HEK293 (cell line): Measurements from ENCODE around the gene GRIN2A.

Experiments
- CTCF ChIA-PET: fragments of 350-600 bp; formaldehyde crosslinking; extraction: SDS; loops from one replicate; lab custom pipeline; 2021; ENCODE audit warnings: antibody characterized with exemption; lab: Yijun Ruan, JAX
- POLR2A ChIA-PET: fragments of 300-600 bp; formaldehyde crosslinking; extraction: SDS; loops from one replicate; lab custom pipeline; 2020; ENCODE audit warnings: antibody characterized with exemption, inconsistent platforms; lab: Yijun Ruan, JAX
- H3K27ac ChIP-seq: fragments of 200-500 bp; sonication (Bioruptor generic); 2 replicates; pipeline ENCODE4 v1.5.1; 2014; ENCODE audit warnings: low read depth, low read length, control low read depth, inconsistent platforms; ENCODE audit errors: extremely low read depth
- H3K36me3 ChIP-seq, 2 experiments: fragments of 200-500 bp in 1 of 2; sonication (Bioruptor generic) in 1 of 2; 1 replicate in 1 of 2; 2 replicates in 1 of 2; pipeline ENCODE4 v1.5.1; 2014 to 2017; ENCODE audit warnings: inconsistent platforms in 2 of 2, low read length in 2 of 2; ENCODE audit not compliant: control insufficient read depth in 2 of 2, insufficient read depth in 1 of 2
- H3K4me1 ChIP-seq: fragments of 200-500 bp; sonication (Bioruptor generic); 2 replicates; pipeline ENCODE4 v1.5.1; 2014; ENCODE audit warnings: mild to moderate bottlenecking, low read length, inconsistent platforms; ENCODE audit not compliant: control insufficient read depth, insufficient read depth
- H3K4me3 ChIP-seq: 2 replicates; pipeline ENCODE4 v1.5.1; 2011; ENCODE audit warnings: low read depth, mild to moderate bottlenecking, control low read depth, low read length, moderate library complexity
- H3K9me3 ChIP-seq: fragments of 200-500 bp; sonication (Bioruptor generic); 2 replicates; pipeline ENCODE4 v1.5.1; 2014; ENCODE audit warnings: low read depth, low read length, inconsistent platforms; ENCODE audit not compliant: control insufficient read depth, insufficient read depth
- BCL6B ChIP-seq: fragments of 450-650 bp; formaldehyde crosslinking; IDR thresholded peaks from 2 replicates; pipeline ENCODE4 v1.5.1; 2017; ENCODE audit warnings: missing biosample characterization, missing genetic modification characterization
- GLI4 ChIP-seq: fragments of 450-650 bp; formaldehyde crosslinking; IDR thresholded peaks from 2 replicates; pipeline ENCODE4 v1.5.1; 2016; ENCODE audit warnings: missing biosample characterization, missing genetic modification characterization
- GLIS2 ChIP-seq: fragments of 450-650 bp; formaldehyde crosslinking; IDR thresholded peaks from 2 replicates; pipeline ENCODE4 v1.5.1; 2016; ENCODE audit warnings: missing biosample characterization, missing genetic modification characterization
- INSM2 ChIP-seq: fragments of 450-650 bp; formaldehyde crosslinking; IDR thresholded peaks from 2 replicates; pipeline ENCODE4 v1.5.1; 2016; ENCODE audit warnings: missing biosample characterization, missing genetic modification characterization
- OVOL3 ChIP-seq: fragments of 450-650 bp; formaldehyde crosslinking; IDR thresholded peaks from 2 replicates; pipeline ENCODE4 v1.5.1; 2016; ENCODE audit warnings: missing biosample characterization, missing genetic modification characterization
- RBAK ChIP-seq: fragments of 450-650 bp; formaldehyde crosslinking; IDR thresholded peaks from 2 replicates; pipeline ENCODE4 v1.5.1; 2016; ENCODE audit warnings: missing biosample characterization, missing genetic modification characterization
- SCRT1 ChIP-seq: fragments of 450-650 bp; formaldehyde crosslinking; IDR thresholded peaks from 2 replicates; pipeline ENCODE4 v1.5.1; 2016; ENCODE audit warnings: missing biosample characterization, missing genetic modification characterization, borderline replicate concordance
- SCRT2 ChIP-seq: fragments of 450-650 bp; formaldehyde crosslinking; IDR thresholded peaks from 2 replicates; pipeline ENCODE4 v1.5.1; 2016; ENCODE audit warnings: missing biosample characterization, missing genetic modification characterization
- ZEB2 ChIP-seq: fragments of 450-650 bp; formaldehyde crosslinking; IDR thresholded peaks from 2 replicates; pipeline ENCODE4 v1.5.1; 2016; ENCODE audit warnings: missing biosample characterization, missing genetic modification characterization
- ZNF10 ChIP-seq: fragments of 450-650 bp; formaldehyde crosslinking; IDR thresholded peaks from 2 replicates; pipeline ENCODE4 v1.5.1; 2017; ENCODE audit warnings: missing biosample characterization, missing genetic modification characterization
- ZNF132 ChIP-seq: fragments of 450-650 bp; formaldehyde crosslinking; IDR thresholded peaks from 2 replicates; pipeline ENCODE4 v1.5.1; 2017; ENCODE audit warnings: missing biosample characterization, missing genetic modification characterization, borderline replicate concordance
- ZNF138 ChIP-seq: fragments of 450-650 bp; formaldehyde crosslinking; IDR thresholded peaks from 2 replicates; pipeline ENCODE4 v1.5.1; 2016; ENCODE audit warnings: missing biosample characterization, missing genetic modification characterization, borderline replicate concordance
- ZNF140 ChIP-seq: fragments of 450-650 bp; formaldehyde crosslinking; IDR thresholded peaks from 2 replicates; pipeline ENCODE4 v1.5.1; 2016; ENCODE audit warnings: missing biosample characterization, missing genetic modification characterization
- ZNF221 ChIP-seq: fragments of 450-650 bp; formaldehyde crosslinking; IDR thresholded peaks from 2 replicates; pipeline ENCODE4 v1.5.1; 2017; ENCODE audit warnings: missing biosample characterization, missing genetic modification characterization, borderline replicate concordance
- ZNF239 ChIP-seq: fragments of 450-650 bp; formaldehyde crosslinking; IDR thresholded peaks from 2 replicates; pipeline ENCODE4 v1.5.1; 2016; ENCODE audit warnings: missing biosample characterization, missing genetic modification characterization
- ZNF37A ChIP-seq: fragments of 450-650 bp; IDR thresholded peaks from 2 replicates; pipeline ENCODE4 v1.5.1; 2018; ENCODE audit warnings: missing biosample characterization, missing genetic modification characterization
- ZNF514 ChIP-seq: fragments of 450-650 bp; formaldehyde crosslinking; IDR thresholded peaks from 2 replicates; pipeline ENCODE4 v1.5.1; 2016; ENCODE audit warnings: missing biosample characterization, missing genetic modification characterization
- ZNF610 ChIP-seq: fragments of 450-650 bp; formaldehyde crosslinking; IDR thresholded peaks from 2 replicates; pipeline ENCODE4 v1.5.1; 2016; ENCODE audit warnings: missing biosample characterization, missing genetic modification characterization, borderline replicate concordance
- ZNF621 ChIP-seq: fragments of 450-650 bp; formaldehyde crosslinking; IDR thresholded peaks from 2 replicates; pipeline ENCODE4 v1.5.1; 2017; ENCODE audit warnings: missing biosample characterization, missing genetic modification characterization
- ZNF629 ChIP-seq: fragments of 450-650 bp; formaldehyde crosslinking; IDR thresholded peaks from 2 replicates; pipeline ENCODE4 v1.5.1; 2017; ENCODE audit warnings: missing biosample characterization, missing genetic modification characterization
- ZNF639 ChIP-seq: fragments of 450-650 bp; formaldehyde crosslinking; IDR thresholded peaks from 2 replicates; pipeline ENCODE4 v1.5.1; 2016; ENCODE audit warnings: missing biosample characterization, missing genetic modification characterization
- ZNF660 ChIP-seq: fragments of 450-650 bp; IDR thresholded peaks from 2 replicates; pipeline ENCODE4 v1.5.1; 2018; ENCODE audit warnings: missing biosample characterization, mild to moderate bottlenecking, missing genetic modification characterization
- ZNF792 ChIP-seq: fragments of 450-650 bp; formaldehyde crosslinking; IDR thresholded peaks from 2 replicates; pipeline ENCODE4 v1.5.1; 2016; ENCODE audit warnings: missing biosample characterization, missing genetic modification characterization
- ZNF837 ChIP-seq: fragments of 450-650 bp; formaldehyde crosslinking; IDR thresholded peaks from 2 replicates; pipeline ENCODE4 v1.5.1; 2016; ENCODE audit warnings: missing biosample characterization, missing genetic modification characterization
- TF ChIP-seq, protein P1 (sequence below): fragments of 450-650 bp; formaldehyde crosslinking; IDR thresholded peaks from 2 replicates; pipeline ENCODE4 v1.5.1; 2016; ENCODE audit warnings: missing biosample characterization, missing genetic modification characterization
- TF ChIP-seq, protein P2 (sequence below): fragments of 450-650 bp; formaldehyde crosslinking; IDR thresholded peaks from 2 replicates; pipeline ENCODE4 v1.5.1; 2016; ENCODE audit warnings: missing biosample characterization, missing genetic modification characterization, borderline replicate concordance
- TF ChIP-seq, protein P3 (sequence below): fragments of 450-650 bp; formaldehyde crosslinking; IDR thresholded peaks from 2 replicates; pipeline ENCODE4 v1.5.1; 2016; ENCODE audit warnings: missing biosample characterization, missing genetic modification characterization, low read depth

The GRIN2A gene

DNA sequence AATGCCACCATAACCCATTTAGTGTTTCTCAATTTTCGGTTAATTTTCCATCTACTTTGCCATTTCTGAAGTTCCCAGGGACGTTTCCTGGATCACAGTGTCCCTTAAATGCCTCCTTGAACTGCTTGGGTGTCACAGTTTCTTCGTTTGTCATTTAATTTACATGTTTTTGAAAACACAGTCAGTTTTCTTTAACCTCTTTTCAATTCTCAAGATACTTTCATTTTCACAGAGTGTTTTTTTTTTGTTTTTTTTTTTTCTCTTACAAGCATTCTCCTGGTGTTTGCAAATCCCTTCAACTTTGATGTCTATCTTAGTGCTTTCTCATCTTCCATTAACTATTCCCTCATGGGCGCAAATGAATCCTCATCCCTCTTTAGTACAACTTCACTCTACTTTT, 283.7 kb downstream of the GRIN2A start:
- ChIA-PET CTCF (no interaction called here), POLR2A (no interaction called here)
- Histone ChIP-seq H3K36me3 (no peaks in the 10 kb centered on the region), H3K4me1 (no peaks in the 10 kb centered on the region), H3K4me3 (no peak overlapping the region), H3K9me3 (no peaks in the 10 kb centered on the region), H3K27ac (no peak overlapping the region)
- TF ChIP-seq ZNF37A (tag by site-specific recombination): no peak
- no peak for TF ChIP-seq ZNF621 (tag by site-specific recombination)
- TF ChIP-seq ZNF629 (tag by site-specific recombination): no peak
- TF ChIP-seq, protein P1, sequence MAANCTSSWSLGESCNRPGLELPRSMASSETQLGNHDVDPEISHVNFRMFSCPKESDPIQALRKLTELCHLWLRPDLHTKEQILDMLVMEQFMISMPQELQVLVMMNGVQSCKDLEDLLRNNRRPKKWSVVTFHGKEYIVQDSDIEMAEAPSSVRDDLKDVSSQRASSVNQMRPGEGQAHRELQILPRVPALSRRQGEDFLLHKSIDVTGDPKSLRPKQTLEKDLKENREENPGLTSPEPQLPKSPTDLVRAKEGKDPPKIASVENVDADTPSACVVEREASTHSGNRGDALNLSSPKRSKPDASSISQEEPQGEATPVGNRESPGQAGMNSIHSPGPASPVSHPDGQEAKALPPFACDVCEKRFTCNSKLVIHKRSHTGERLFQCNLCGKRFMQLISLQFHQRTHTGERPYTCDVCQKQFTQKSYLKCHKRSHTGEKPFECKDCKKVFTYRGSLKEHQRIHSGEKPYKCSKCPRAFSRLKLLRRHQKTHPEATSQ: no peak
- TF ChIP-seq, protein P2, sequence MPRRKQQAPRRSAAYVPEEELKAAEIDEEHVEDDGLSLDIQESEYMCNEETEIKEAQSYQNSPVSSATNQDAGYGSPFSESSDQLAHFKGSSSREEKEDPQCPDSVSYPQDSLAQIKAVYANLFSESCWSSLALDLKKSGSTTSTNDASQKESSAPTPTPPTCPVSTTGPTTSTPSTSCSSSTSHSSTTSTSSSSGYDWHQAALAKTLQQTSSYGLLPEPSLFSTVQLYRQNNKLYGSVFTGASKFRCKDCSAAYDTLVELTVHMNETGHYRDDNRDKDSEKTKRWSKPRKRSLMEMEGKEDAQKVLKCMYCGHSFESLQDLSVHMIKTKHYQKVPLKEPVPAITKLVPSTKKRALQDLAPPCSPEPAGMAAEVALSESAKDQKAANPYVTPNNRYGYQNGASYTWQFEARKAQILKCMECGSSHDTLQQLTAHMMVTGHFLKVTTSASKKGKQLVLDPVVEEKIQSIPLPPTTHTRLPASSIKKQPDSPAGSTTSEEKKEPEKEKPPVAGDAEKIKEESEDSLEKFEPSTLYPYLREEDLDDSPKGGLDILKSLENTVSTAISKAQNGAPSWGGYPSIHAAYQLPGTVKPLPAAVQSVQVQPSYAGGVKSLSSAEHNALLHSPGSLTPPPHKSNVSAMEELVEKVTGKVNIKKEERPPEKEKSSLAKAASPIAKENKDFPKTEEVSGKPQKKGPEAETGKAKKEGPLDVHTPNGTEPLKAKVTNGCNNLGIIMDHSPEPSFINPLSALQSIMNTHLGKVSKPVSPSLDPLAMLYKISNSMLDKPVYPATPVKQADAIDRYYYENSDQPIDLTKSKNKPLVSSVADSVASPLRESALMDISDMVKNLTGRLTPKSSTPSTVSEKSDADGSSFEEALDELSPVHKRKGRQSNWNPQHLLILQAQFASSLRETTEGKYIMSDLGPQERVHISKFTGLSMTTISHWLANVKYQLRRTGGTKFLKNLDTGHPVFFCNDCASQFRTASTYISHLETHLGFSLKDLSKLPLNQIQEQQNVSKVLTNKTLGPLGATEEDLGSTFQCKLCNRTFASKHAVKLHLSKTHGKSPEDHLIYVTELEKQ (tag by site-specific recombination): no peak
- TF ChIP-seq INSM2 (tag by site-specific recombination): no peak
- TF ChIP-seq ZNF221 (tag by site-specific recombination): no peak
- TF ChIP-seq ZEB2: no peak
- TF ChIP-seq RBAK (tag by site-specific recombination): no peak
- no peak for TF ChIP-seq ZNF239
- no peak for TF ChIP-seq SCRT1 (tag by site-specific recombination)
- TF ChIP-seq ZNF639 (tag by site-specific recombination): no peak
- TF ChIP-seq ZNF138 (tag by site-specific recombination): no peak
- TF ChIP-seq GLI4 (tag by site-specific recombination): no peak
- TF ChIP-seq ZNF610 (tag by site-specific recombination): no peak
- TF ChIP-seq ZNF792 (tag by site-specific recombination): no peak
- TF ChIP-seq OVOL3 (tag by site-specific recombination): no peak
- no peak for TF ChIP-seq GLIS2 (tag by site-specific recombination)
- no peak for TF ChIP-seq ZNF837 (tag by site-specific recombination)
- no peak for TF ChIP-seq SCRT2 (tag by site-specific recombination)

DNA sequence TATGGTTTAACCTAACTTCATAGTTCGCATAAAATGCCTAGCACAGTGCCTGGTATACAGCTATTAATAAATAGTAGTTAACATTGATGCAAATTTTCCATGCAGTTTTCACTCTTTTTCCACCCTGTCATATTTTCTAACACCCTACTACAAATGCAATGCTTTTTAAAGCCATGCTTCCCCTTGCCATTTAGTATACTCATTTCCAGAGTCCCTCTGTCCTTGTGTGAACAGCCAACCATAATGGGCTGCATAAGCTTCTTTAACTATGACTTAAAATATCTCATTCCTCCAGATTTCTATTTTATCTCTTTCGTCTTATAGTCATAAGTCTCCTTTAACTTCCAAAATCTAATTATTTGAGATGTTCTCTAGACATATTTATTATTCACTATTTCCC, 284.1 kb downstream of the GRIN2A start:
- no peaks in the 10 kb centered on the region for H3K4me1 ChIP-seq
- ChIA-PET POLR2A (no interaction called here), CTCF (no interaction called here)
- H3K4me3 ChIP-seq: no peak overlapping the region
- no peaks in the 10 kb centered on the region for H3K9me3 ChIP-seq
- no peak overlapping the region for H3K27ac ChIP-seq
- H3K36me3 ChIP-seq: no peaks in the 10 kb centered on the region
- TF ChIP-seq ZNF132 (tag by site-specific recombination) (no peak), ZNF140 (tag by site-specific recombination) (no peak), ZNF660 (tag by site-specific recombination) (no peak), ZNF514 (tag by site-specific recombination) (no peak), BCL6B (no peak), ZNF10 (tag by site-specific recombination) (no peak)
- TF ChIP-seq, protein P3, sequence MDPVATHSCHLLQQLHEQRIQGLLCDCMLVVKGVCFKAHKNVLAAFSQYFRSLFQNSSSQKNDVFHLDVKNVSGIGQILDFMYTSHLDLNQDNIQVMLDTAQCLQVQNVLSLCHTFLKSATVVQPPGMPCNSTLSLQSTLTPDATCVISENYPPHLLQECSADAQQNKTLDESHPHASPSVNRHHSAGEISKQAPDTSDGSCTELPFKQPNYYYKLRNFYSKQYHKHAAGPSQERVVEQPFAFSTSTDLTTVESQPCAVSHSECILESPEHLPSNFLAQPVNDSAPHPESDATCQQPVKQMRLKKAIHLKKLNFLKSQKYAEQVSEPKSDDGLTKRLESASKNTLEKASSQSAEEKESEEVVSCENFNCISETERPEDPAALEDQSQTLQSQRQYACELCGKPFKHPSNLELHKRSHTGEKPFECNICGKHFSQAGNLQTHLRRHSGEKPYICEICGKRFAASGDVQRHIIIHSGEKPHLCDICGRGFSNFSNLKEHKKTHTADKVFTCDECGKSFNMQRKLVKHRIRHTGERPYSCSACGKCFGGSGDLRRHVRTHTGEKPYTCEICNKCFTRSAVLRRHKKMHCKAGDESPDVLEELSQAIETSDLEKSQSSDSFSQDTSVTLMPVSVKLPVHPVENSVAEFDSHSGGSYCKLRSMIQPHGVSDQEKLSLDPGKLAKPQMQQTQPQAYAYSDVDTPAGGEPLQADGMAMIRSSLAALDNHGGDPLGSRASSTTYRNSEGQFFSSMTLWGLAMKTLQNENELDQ (tag by site-specific recombination): no peak
